KMS-11 (cell line): Measurements from ENCODE around the gene SCNN1A.
A peak's percentile ranks its signal among the peaks of the same experiment; 100 is the strongest.

Source experiments
- H2AFZ ChIP-seq: fragments of 200-600 bp; sonication (generic); 2 replicates; pipeline ENCODE4 v1.6.1; 2016; ENCODE audit warnings: antibody characterized with exemption, mixed run types, low read depth
- H3K27ac ChIP-seq: fragments of 200-600 bp; sonication (generic); 2 replicates; pipeline ENCODE4 v1.6.1; 2016; ENCODE audit warnings: mild to moderate bottlenecking, mixed run types
- H3K27me3 ChIP-seq: fragments of 200-600 bp; sonication (generic); 2 replicates; pipeline ENCODE4 v1.6.1; 2017; ENCODE audit warnings: mild to moderate bottlenecking, low read depth, mixed run types, moderate library complexity; ENCODE audit not compliant: insufficient read depth
- H3K36me3 ChIP-seq: fragments of 200-600 bp; sonication (generic); 2 replicates; pipeline ENCODE4 v1.6.1; 2017; ENCODE audit warnings: mild to moderate bottlenecking, mixed run types; ENCODE audit not compliant: insufficient read depth
- H3K4me1 ChIP-seq: fragments of 200-600 bp; sonication (generic); 2 replicates; pipeline ENCODE4 v1.6.1; 2016; ENCODE audit warnings: mild to moderate bottlenecking, low read depth, mixed run types; ENCODE audit not compliant: poor library complexity, severe bottlenecking
- H3K4me2 ChIP-seq: fragments of 200-600 bp; sonication (generic); 2 replicates; pipeline ENCODE4 v1.7.0; 2016; ENCODE audit warnings: mild to moderate bottlenecking, mixed run types
- H3K4me3 ChIP-seq: fragments of 200-600 bp; sonication (generic); IDR thresholded peaks from 2 replicates; pipeline ENCODE4 v1.6.1; 2017; ENCODE audit warnings: low read depth, low read length, mixed read lengths; ENCODE audit not compliant: insufficient read depth
- H3K79me2 ChIP-seq: fragments of 200-600 bp; sonication (generic); 2 replicates; pipeline ENCODE4 v1.6.1; 2016; ENCODE audit warnings: low read depth, mixed run types; ENCODE audit not compliant: insufficient read depth
- H3K9ac ChIP-seq: fragments of 200-600 bp; sonication (generic); 2 replicates; pipeline ENCODE4 v1.6.1; 2016; ENCODE audit warnings: mild to moderate bottlenecking, mixed run types
- H4K20me1 ChIP-seq: fragments of 200-600 bp; sonication (generic); 2 replicates; pipeline ENCODE4 v1.6.1; 2016; ENCODE audit warnings: mild to moderate bottlenecking, mixed run types; ENCODE audit not compliant: insufficient read depth
- CTCF ChIP-seq: fragments of 200-600 bp; sonication (generic); conservative IDR thresholded peaks from 2 replicates; pipeline ENCODE4 v1.6.1; 2017; ENCODE audit warnings: low read depth, mild to moderate bottlenecking, antibody characterized with exemption, low read length, moderate library complexity, mixed read lengths

The SCNN1A gene

DNA sequence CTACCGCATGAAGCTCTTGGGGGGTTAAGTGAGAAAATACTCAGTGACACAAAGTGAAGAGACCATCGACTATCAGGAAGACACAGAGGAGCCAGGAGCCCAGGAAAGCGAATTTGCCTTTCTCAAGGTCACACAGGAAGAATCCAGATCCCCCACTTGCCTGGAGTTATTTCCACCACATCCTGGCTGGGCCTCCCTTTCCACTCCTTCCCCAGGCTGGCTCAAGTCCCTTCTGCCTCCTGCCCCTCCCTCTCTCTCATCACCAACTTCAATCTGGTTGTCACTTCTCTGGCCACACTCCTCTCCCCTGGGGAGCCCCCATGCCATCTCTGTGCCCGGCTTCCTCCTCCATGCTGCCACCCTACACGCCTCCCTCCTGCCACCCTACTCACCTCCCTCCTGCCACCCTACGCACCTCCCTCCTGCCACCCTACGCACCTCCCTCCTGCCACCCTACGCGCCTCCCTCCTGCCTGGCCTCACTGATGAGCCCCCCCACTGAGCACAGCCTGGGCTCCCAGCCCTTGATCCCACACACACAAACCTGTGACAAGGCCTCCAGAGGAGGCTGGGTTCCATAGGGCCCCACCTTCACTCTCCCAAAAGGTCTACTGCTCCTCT lies 6.3 kb downstream of the SCNN1A start:
- Histone ChIP-seq H3K27ac (no peak overlapping the region), H3K4me3 (no peak overlapping the region)

DNA sequence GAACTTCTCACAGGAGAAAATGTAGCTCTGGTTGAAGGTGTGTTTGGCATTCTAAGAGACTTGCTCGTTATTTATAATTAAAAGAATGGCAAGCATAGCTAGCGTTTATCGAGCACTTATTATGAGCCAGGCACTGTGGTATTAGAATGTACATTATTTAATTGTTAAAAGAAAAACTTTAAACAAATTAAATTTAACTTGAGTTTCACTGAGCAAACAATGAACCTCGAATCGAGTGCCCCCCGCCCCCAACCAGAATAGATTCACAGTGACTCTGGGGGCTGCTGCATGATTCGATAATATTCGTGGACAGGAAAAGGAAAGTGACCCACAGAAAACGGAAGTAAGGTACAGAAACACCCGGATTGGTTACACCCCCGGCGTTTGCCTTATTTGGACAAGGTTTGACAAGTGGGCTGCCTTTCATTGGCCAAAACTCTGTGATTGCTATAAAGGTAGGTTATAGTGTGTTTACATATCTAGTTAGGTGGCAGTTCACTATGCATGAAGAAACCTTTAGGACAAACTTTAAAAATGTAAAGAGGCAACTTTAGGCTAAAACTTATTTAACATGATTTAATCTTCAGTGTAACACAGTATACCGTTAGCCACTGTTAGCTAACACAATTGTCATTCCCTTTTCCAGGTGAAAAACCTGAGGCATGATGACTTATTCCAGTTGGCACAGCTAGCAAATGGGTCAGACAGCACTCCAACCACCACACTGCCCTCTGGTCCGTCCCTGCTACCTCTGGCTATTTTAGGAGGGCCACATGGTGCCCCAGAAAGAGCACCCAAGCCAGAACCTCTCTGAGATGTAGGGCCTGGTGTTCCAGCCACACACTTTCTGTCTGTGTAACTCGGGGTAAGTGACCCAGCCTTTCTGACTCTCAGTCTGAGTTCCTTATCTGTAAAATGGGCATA lies 7.1 kb downstream of the SCNN1A start:
- Histone ChIP-seq H2AFZ (no peak overlapping the region), H3K27me3 (no peaks in the 10 kb centered on the region), H3K4me1 (peaks cover 6% of the 10 kb centered on the region), H3K4me3 (no peak overlapping the region), H3K4me2 (no peak overlapping the region), H3K36me3 (no peaks in the 10 kb centered on the region), H3K27ac (no peak overlapping the region), H4K20me1 (no peaks in the 10 kb centered on the region), H3K79me2 (no peaks in the 10 kb centered on the region), H3K9ac (no peak overlapping the region)
- TF ChIP-seq CTCF = no peak

More for the DNA sequence above, 6.3 kb downstream of the SCNN1A start:
- no peak for TF ChIP-seq CTCF
- no peaks in the 10 kb centered on the region for H4K20me1 ChIP-seq
- no peak overlapping the region for H3K4me2 ChIP-seq
- no peak overlapping the region for H2AFZ ChIP-seq
- no peak overlapping the region for H3K9ac ChIP-seq
- H3K79me2 ChIP-seq = no peaks in the 10 kb centered on the region
- H3K27me3 ChIP-seq = no peaks in the 10 kb centered on the region
- H3K4me1 ChIP-seq = peaks cover 6% of the 10 kb centered on the region
- H3K36me3 ChIP-seq = no peaks in the 10 kb centered on the region

- Histone ChIP-seq H4K20me1 (no peaks in the 10 kb centered on the region), H3K9ac (no peak overlapping the region), H3K4me1 (peaks cover 6% of the 10 kb centered on the region), H3K4me2 (no peak overlapping the region), H3K36me3 (no peaks in the 10 kb centered on the region), H3K79me2 (no peaks in the 10 kb centered on the region), H3K4me3 (no peak overlapping the region), H3K27me3 (no peaks in the 10 kb centered on the region), H2AFZ (no peak overlapping the region), H3K27ac (no peak overlapping the region)
- TF ChIP-seq CTCF = no peak
Observed at GRCh38 chr12:6367065-6367968, 8.0 kb downstream of the SCNN1A start.

GRCh38 chr12:6364044-6364374 lies 11.4 kb downstream of the SCNN1A start:
- H3K4me3 ChIP-seq = no peak overlapping the region
- H3K79me2 ChIP-seq = no peaks in the 10 kb centered on the region

More at GRCh38 chr12:6364044-6364374, 11.4 kb downstream of the SCNN1A start:
- Histone ChIP-seq H2AFZ (peak overlapping the region; percentile 96; the same call in 1 of the 2 replicates), H4K20me1 (no peaks in the 10 kb centered on the region), H3K9ac (no peak overlapping the region), H3K27ac (no peak overlapping the region), H3K27me3 (no peaks in the 10 kb centered on the region), H3K36me3 (no peaks in the 10 kb centered on the region), H3K4me2 (no peak overlapping the region), H3K4me1 (peaks cover 19% of the 10 kb centered on the region)
- no peak for TF ChIP-seq CTCF
